Mucosa of rectum (tissue), 2 donors: Measurements from ENCODE around the gene CCDC12.
A peak's percentile ranks its signal among the peaks of the same experiment; 100 is the strongest.

Source experiments
- H3K27ac ChIP-seq, 2 donors: one replicate each; pipeline ENCODE4 v1.7.0; 2013; ENCODE audit warnings: inconsistent platforms in 2 of 2, low read depth in 2 of 2, low read length in 2 of 2
- H3K27me3 ChIP-seq, 2 donors: one replicate each; pipeline ENCODE4 v1.7.0; 2013; ENCODE audit warnings: low read length in 2 of 2; ENCODE audit not compliant: control insufficient read depth in 2 of 2, insufficient read depth in 2 of 2
- H3K36me3 ChIP-seq, 2 donors: one replicate each; pipeline ENCODE4 v1.7.0; 2013; ENCODE audit warnings: low read length in 2 of 2; ENCODE audit not compliant: control insufficient read depth in 2 of 2, insufficient read depth in 2 of 2
- H3K4me1 ChIP-seq, 2 donors: one replicate each; pipeline ENCODE4 v1.7.0; 2013; ENCODE audit warnings: low read length in 2 of 2, mild to moderate bottlenecking in 1 of 2; ENCODE audit not compliant: control insufficient read depth in 2 of 2, insufficient read depth in 2 of 2
- H3K4me3 ChIP-seq, 2 donors: one replicate each; pipeline ENCODE4 v1.7.0; 2013; ENCODE audit warnings: low read length in 2 of 2
- H3K9ac ChIP-seq, 2 donors: one replicate each; pipeline ENCODE4 v1.7.0; 2013; ENCODE audit warnings: low read length in 2 of 2, low read depth in 1 of 2, mild to moderate bottlenecking in 1 of 2
- H3K9me3 ChIP-seq, 2 donors: one replicate each; pipeline ENCODE4 v1.7.0; 2013; ENCODE audit warnings: low read length in 2 of 2; ENCODE audit not compliant: control insufficient read depth in 2 of 2
- donor health status: healthy.
- donor health status: Normal muscosa, but diverticular disease.

Gene CCDC12

DNA sequence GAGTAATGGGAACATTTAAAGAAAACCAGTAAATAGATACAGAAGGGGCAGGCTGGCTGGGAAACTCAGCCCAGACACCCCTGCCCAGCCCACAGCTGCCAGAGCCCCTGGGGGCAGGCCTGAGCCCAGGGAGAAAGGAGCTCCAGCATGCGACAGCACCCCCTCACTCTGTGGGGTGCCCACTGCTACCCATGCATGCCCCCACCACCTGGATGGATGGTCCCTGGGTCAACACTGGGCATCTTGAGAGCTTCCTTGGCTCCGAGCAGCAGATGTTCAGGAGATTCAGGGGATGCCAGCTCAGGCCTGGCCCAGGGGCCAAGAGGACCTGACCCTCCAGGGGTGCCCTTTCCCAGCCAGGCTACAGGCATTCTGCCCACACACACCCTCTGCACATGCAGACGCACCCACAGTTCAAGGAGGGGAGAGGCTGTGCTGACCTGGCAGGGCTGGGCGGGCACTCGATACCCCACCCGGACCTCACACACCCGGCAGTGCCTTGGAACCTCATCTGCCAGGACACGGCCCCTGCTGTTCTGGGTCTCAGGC is 67.5 kb downstream of the CCDC12 start:
- Histone ChIP-seq H3K4me3 (peak overlapping the region in 1 of 2 donors; percentile 26), H3K9ac (no peak overlapping the region), H3K4me1 (peaks cover 13 to 14% of the 10 kb centered on the region in 2 donors), H3K36me3 (no peaks in the 10 kb centered on the region), H3K9me3 (no peaks in the 10 kb centered on the region), H3K27me3 (no peaks in the 10 kb centered on the region), H3K27ac (no peak overlapping the region)

DNA sequence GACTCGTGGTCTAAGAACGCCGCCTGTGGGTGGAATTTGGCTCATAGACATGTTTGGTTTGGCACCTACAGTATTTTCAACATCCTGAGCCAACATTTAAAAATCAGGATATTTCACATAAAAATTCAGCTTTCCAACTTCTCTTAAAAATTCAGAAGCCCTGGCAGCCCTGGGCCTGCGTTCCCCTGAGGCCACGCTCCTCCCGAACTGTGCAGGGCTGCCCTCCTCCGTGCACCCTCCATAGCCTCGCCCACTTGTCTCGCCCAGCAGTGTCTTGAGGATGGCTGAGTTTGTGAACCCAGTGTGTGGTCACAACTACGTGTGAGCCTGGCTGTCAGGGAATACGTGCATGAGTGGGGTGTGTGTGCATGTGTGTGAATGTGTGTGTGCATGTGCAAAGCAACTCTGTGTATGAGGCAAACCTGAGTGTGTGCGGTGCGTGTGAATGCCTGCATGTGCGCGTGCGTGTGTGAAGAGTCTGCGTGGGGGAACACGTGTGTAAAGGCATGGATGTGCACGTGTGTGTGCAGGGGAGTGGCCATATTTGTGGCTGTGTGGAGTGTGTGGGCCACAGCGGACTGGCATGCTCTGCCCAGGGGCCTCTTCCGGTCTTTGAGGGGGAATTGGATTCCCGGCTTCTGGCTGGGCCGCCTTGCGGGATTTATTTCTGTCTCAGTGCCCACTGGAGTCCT is 68.1 kb downstream of the CCDC12 start:
- Histone ChIP-seq H3K9ac (no peak overlapping the region), H3K4me3 (no peak overlapping the region), H3K4me1 (peaks cover 8 to 9% of the 10 kb centered on the region in 2 donors), H3K27me3 (no peaks in the 10 kb centered on the region), H3K36me3 (no peaks in the 10 kb centered on the region), H3K9me3 (no peaks in the 10 kb centered on the region), H3K27ac (no peak overlapping the region)

DNA sequence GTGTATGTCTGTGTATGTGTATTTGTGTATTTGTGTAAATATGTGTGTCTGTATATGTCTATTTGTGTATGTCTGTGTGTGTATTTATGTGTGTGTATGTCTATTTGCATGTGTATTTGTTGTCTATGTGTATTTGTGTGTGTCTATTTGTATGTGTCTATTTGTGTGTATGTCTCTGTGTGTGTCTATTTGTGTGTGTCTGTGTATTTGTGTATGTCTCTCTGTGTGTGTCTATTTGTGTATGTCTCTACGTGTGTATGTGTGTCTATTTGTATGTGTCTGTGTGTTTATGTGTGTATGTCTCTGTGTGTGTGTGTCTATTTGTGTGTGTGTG is 68.6 kb downstream of the CCDC12 start:
- H3K36me3 ChIP-seq: no peaks in the 10 kb centered on the region
- H3K9ac ChIP-seq: no peak overlapping the region
- H3K4me1 ChIP-seq: peaks cover 7 to 8% of the 10 kb centered on the region in 2 donors
- no peaks in the 10 kb centered on the region for H3K9me3 ChIP-seq
- H3K27ac ChIP-seq: no peak overlapping the region
- no peaks in the 10 kb centered on the region for H3K27me3 ChIP-seq
- H3K4me3 ChIP-seq: no peak overlapping the region

DNA sequence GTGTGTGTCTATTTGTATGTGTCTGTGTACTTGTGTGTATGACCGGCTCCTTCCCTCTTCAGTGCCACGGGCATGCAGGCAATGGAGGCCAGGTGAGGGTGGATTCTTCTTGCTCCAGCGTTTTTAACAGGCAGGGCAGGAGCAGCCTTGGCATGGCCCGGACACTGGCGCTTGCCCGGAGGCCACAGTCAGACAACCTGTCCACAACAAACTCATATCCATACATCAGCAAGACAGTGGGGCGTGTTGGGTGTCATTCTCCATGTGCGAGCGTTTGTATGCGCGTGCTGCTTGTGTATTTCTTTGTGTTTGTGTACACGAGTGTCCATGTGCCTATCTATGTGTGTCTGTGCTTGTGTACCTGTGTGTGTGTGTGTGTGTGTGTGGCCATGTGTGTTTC is 69.3 kb downstream of the CCDC12 start:
- Histone ChIP-seq H3K27me3 (no peaks in the 10 kb centered on the region), H3K9ac (no peak overlapping the region), H3K4me3 (no peak overlapping the region), H3K4me1 (peaks cover 7 to 8% of the 10 kb centered on the region in 2 donors), H3K27ac (no peak overlapping the region), H3K9me3 (no peaks in the 10 kb centered on the region), H3K36me3 (no peaks in the 10 kb centered on the region)

DNA sequence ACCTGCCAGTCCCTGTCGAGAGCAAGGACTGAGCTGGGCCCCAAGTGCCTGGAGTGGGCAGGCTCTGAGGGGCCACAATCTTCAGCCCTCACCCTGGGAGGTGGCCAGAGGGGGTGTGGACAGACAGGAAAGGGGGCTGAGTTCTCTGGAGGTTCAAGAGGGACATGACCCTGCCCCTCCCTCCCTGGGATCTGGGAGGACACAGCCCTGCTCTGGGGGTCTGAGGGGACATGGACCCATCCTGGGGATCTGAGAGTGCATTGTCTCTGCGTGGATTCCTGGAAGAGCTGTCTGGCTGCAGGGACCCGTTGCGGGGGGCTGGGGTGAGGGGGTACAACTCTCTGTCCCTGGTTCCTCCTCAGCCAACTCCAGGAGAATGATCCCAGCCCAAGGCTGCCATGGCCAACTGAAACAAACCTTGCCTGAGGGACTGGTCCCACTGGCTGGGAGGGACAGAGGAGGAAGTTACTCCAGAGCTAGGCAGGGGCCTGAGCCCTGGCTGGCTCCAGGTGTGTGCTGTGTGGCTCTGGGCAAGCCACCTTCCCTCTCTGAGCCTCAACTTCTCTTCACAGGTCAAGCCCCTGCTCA is 70.0 kb downstream of the CCDC12 start:
- Histone ChIP-seq H3K4me3 (no peak overlapping the region), H3K9ac (no peak overlapping the region), H3K9me3 (no peaks in the 10 kb centered on the region), H3K27ac (no peak overlapping the region), H3K36me3 (no peaks in the 10 kb centered on the region), H3K27me3 (no peaks in the 10 kb centered on the region), H3K4me1 (peaks cover 7 to 8% of the 10 kb centered on the region in 2 donors)

DNA sequence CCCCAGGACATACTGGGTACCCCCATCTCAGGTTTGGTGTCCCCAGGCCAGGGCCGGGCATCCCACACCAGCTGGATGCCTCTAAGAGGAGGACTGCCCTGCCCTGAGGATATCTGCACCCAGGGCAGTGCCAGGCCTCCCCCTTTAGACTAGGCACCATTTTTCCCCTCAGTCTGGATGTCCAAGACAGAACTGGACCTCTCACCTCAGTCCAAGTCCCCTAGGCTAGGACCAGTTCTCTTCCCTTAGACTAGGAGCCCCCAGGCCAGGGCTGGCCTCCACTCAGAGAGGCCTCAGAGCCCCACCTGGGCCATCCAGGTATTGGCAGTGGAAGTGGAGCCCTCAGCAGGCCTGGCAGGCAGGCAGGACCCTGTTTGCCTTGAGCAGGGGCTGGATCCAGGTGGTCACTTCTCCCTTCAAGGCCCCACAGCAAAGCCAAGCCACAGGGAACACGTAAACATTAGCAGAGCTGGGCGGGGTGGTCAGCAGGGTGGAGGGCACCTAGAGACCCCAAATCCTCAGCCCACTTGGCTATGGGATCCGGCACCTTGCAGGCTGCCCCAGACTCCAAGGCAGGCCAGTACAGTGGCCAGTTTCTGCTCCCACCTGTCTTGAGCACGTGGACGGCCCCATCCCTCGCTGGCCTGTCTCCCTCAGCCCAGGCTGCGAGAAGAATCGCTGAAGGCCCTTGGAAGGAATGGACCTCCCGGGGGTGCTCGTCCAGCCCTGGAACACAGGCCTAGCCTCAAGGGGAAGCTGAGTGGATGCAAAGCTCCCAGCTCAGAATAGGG is 70.7 kb downstream of the CCDC12 start:
- Histone ChIP-seq H3K27ac (no peak overlapping the region), H3K9ac (no peak overlapping the region), H3K4me3 (no peak overlapping the region), H3K36me3 (no peaks in the 10 kb centered on the region), H3K4me1 (peaks cover 7 to 8% of the 10 kb centered on the region in 2 donors), H3K9me3 (no peaks in the 10 kb centered on the region), H3K27me3 (no peaks in the 10 kb centered on the region)

DNA sequence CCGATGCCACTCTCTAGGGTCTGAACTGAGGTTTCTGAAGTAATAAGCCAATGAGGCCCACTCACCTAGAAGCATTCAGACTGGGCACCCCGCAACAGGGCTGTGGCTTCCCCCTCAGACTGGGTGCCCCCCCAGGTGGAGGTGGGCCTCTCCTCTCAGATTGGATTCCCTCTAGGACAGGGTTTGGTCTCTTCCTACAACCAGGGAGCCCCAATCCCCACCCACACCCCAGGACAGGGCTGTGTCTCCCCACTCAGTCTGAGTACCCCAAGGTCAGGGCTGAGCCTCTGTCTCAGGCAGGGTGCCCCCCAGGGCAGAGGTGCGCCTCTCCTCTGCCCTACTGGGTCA is 71.4 kb downstream of the CCDC12 start:
- peaks cover 7 to 8% of the 10 kb centered on the region in 2 donors for H3K4me1 ChIP-seq
- no peak overlapping the region for H3K27ac ChIP-seq
- H3K36me3 ChIP-seq: no peaks in the 10 kb centered on the region
- H3K9me3 ChIP-seq: no peaks in the 10 kb centered on the region
- no peak overlapping the region for H3K4me3 ChIP-seq
- no peaks in the 10 kb centered on the region for H3K27me3 ChIP-seq
- no peak overlapping the region for H3K9ac ChIP-seq

DNA sequence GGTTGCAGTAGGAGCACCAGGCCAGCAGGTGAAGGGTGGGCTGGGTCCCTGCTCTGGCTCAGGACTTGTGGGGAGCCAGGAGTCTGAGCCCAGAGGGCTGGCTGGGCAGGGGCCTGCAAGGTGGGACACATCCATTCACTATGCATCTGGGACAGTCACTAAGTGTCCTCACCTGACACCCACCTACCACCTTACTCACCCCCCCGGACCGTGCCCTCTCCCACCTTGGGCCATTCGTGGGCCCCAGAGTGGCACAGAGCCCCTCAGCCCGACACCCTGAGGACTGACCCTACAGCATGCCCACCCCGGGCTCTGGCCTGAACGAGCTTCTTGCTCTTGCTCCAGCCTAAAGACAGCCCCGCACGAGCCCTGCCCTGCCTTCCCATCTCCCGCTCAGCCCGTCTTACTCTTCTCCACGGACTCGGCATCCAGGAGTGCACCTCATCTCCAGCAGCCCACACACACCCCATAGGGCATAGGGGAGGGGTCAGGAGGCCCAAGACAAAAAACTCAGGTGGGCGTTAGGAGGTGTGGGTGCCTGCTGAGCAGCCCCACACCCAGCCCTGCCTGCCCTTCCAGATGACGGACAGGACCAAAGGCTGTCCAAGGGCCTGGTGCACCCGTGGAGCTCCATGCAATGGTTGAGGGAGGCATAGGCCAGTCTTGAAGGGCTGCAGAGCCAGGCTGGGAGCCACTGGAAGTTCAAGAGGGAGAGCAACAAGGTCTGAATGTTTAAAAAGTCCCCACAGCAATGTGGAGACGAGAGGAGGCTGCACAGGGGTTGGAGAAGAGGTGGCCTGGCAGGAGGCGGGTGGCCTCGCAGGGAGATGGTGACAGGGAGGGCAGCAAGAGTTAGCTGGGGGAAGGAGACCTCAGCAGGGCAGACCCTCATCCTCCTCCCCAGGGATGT is 72.0 kb downstream of the CCDC12 start:
- no peak overlapping the region for H3K4me3 ChIP-seq
- no peaks in the 10 kb centered on the region for H3K36me3 ChIP-seq
- no peaks in the 10 kb centered on the region for H3K27me3 ChIP-seq
- no peak overlapping the region for H3K9ac ChIP-seq
- no peak overlapping the region for H3K27ac ChIP-seq
- H3K9me3 ChIP-seq: no peaks in the 10 kb centered on the region
- peaks cover 7% of the 10 kb centered on the region in 2 donors for H3K4me1 ChIP-seq

DNA sequence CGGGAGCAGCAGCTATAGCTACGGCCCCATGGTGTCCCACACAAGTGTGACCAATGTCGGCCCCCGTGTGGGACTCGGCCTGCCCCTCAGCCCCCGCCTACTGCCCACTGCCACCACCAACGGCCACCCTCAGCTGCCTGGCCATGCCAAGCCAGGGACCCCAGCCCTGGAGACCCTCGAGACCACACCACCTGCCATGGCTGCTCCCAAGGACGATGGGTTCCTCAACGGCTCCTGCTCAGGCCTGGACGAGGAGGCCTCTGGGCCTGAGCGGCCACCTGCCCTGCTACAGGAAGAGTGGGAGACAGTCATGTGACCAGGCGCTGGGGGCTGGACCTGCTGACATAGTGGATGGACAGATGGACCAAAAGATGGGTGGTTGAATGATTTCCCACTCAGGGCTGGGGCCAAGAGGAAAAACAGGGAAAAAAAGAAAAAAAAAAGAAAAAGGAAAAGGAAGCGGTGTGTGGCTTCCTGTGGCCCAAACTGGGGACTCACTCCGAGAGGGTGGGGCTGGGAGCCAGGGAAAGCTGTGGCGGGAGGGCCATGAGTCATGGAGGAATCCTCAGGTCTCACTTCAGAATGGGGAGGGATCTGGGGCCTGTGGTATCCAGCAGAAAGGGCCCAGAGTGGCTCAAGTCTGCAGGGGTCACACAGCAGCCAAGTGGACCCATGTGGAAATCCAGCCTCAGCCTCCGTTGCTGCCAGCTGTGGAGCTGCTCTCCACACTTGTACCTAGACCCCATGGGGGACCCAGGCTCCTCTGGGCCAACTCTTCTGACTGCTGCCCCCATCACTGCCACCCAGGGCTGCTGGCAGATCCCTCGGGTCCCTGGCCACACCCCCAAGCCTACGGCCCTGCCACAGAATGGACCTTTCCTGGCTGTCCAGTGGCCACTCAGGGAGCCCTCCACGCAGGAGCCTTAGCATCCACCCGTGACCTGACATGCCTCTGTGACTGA is 72.9 kb downstream of the CCDC12 start:
- H3K9ac ChIP-seq: no peak overlapping the region
- no peaks in the 10 kb centered on the region for H3K4me1 ChIP-seq
- no peaks in the 10 kb centered on the region for H3K36me3 ChIP-seq
- no peak overlapping the region for H3K27ac ChIP-seq
- H3K27me3 ChIP-seq: no peaks in the 10 kb centered on the region
- no peak overlapping the region for H3K4me3 ChIP-seq
- H3K9me3 ChIP-seq: no peaks in the 10 kb centered on the region
